Measurements from ENCODE around the gene SH3BGR.

GRCh38 chr21:39451332-39452206 is at the start of gene SH3BGR:
- TF ChIP-seq CTCF (IDR thresholded peaks at IDR 0.05; ENCODE audit: low read depth, low read length) (no peak), EZH2phosphoT487 (IDR thresholded peaks at IDR 0.05; ENCODE audit: low read depth) (no peak)
